Tibial artery (tissue), 4 donors: ENCODE data around the gene CETN1.

Experiments
- DNase-seq, 2 donors: peaks; one replicate each; pipeline ENCODE4 v3.0.0-alpha.2; 2019
- H3K27ac ChIP-seq, 2 donors: fragments of 200-600 bp; sonication (generic) in 1 of 2; 1 replicate in 1 of 2; 2 replicates in 1 of 2; pipeline ENCODE4 v1.5.1; 2018 to 2019; ENCODE audit warnings: mild to moderate bottlenecking in 1 of 2
- H3K27me3 ChIP-seq, 2 donors: fragments of 200-600 bp; sonication (generic) in 1 of 2; one replicate each; pipeline versions ENCODE4 v1.5.1 to v1.6.0; 2016 to 2019
- H3K36me3 ChIP-seq, 3 donors: fragments of 200-600 bp; sonication (generic) in 2 of 3; one replicate each; pipeline ENCODE4 v1.5.1; 2016 to 2019; ENCODE audit warnings: mild to moderate bottlenecking in 2 of 3
- H3K4me1 ChIP-seq, 4 donors: fragments of 200-600 bp; sonication (generic) in 2 of 4; 1 replicate in 3 of 4; 2 replicates in 1 of 4; pipeline ENCODE4 v1.5.1; 2016 to 2019
- H3K4me3 ChIP-seq, 2 donors: fragments of 200-600 bp; sonication (generic) in 1 of 2; 1 replicate in 1 of 2; 2 replicates in 1 of 2; pipeline ENCODE4 v1.5.1; 2018 to 2019; ENCODE audit warnings: mild to moderate bottlenecking in 2 of 2
- H3K9me3 ChIP-seq, 3 donors: fragments of 200-600 bp; sonication (generic) in 1 of 3; one replicate each; pipeline ENCODE4 v1.5.1; 2016 to 2019
- CTCF ChIP-seq, 2 experiments: fragments of 200-600 bp in 1 of 2; fragments of 450-650 bp in 1 of 2; IDR thresholded peaks; one replicate each; pipeline ENCODE4 v1.5.1; 2017 to 2019; ENCODE audit warnings: antibody characterized with exemption in 2 of 2, mild to moderate bottlenecking in 1 of 2, moderate library complexity in 1 of 2
- intact Hi-C: fragments of 100-400 bp; cut with DNase I; formaldehyde crosslinking; loops from one replicate; pipeline ENCODE4 v1.15.0; 2023; ENCODE audit warnings: low total_unique reads

Gene CETN1

GRCh38 chr18:595571-595970 is 15.4 kb downstream of the CETN1 start:
- intact Hi-C loops: no loop called here
- DNase-seq: no peak
- peaks cover 0 to 7% (median 0%) of the 10 kb centered on the region in 4 donors for H3K4me1 ChIP-seq
- TF ChIP-seq CTCF (IDR thresholded peaks at IDR 0.05): no peak
- peaks cover 0 to under 1% (median 0%) of the 10 kb centered on the region in 3 donors for H3K9me3 ChIP-seq
- H3K27ac ChIP-seq: no peak overlapping the region
- H3K36me3 ChIP-seq: no peaks in the 10 kb centered on the region
- peaks cover 0 to 24% of the 10 kb centered on the region in 2 donors for H3K27me3 ChIP-seq
- H3K4me3 ChIP-seq: no peak overlapping the region

- H3K4me3 ChIP-seq: peak overlapping the region in 1 of 2 donors; percentile 28
- no peaks in the 10 kb centered on the region for H3K36me3 ChIP-seq
- peaks cover 0 to 24% of the 10 kb centered on the region in 2 donors for H3K27me3 ChIP-seq
- intact Hi-C loops: no loop called here
- H3K4me1 ChIP-seq: peaks cover 0 to 7% (median 0%) of the 10 kb centered on the region in 4 donors
- no peak for TF ChIP-seq CTCF (IDR thresholded peaks at IDR 0.05)
- no peaks in the 10 kb centered on the region for H3K9me3 ChIP-seq
- no peak overlapping the region for H3K27ac ChIP-seq
- no peak for DNase-seq
Measured at GRCh38 chr18:596288-596881, 16.2 kb downstream of the CETN1 start.

GRCh38 chr18:598124-598589 is 18.0 kb downstream of the CETN1 start:
- intact Hi-C loops: no loop called here
- DNase-seq: no peak

GRCh38 chr18:600107-600506 is 19.9 kb downstream of the CETN1 start:
- intact Hi-C loops: no loop called here
- DNase-seq: no peak
- TF ChIP-seq CTCF (IDR thresholded peaks at IDR 0.05): no peak

More at GRCh38 chr18:598124-598589, 18.0 kb downstream of the CETN1 start:
- no peaks in the 10 kb centered on the region for H3K36me3 ChIP-seq
- H3K9me3 ChIP-seq: no peaks in the 10 kb centered on the region
- TF ChIP-seq CTCF (IDR thresholded peaks at IDR 0.05): no peak
- peaks cover 0 to 21% of the 10 kb centered on the region in 2 donors for H3K27me3 ChIP-seq
- no peak overlapping the region for H3K27ac ChIP-seq
- H3K4me3 ChIP-seq: no peak overlapping the region
- peaks cover 0 to 7% (median 0%) of the 10 kb centered on the region in 4 donors for H3K4me1 ChIP-seq

GRCh38 chr18:604771-605170 is 24.6 kb downstream of the CETN1 start:
- Histone ChIP-seq H3K36me3 (no peaks in the 10 kb centered on the region), H3K9me3 (no peaks in the 10 kb centered on the region), H3K27me3 (no peaks in the 10 kb centered on the region), H3K4me3 (no peak overlapping the region), H3K4me1 (no peaks in the 10 kb centered on the region), H3K27ac (no peak overlapping the region)
- no peak for DNase-seq
- intact Hi-C loops: no loop called here
- no peak for TF ChIP-seq CTCF (IDR thresholded peaks at IDR 0.05)

More at GRCh38 chr18:600107-600506, 19.9 kb downstream of the CETN1 start:
- Histone ChIP-seq H3K36me3 (no peaks in the 10 kb centered on the region), H3K4me3 (no peak overlapping the region), H3K4me1 (peaks cover 0 to 7% (median 0%) of the 10 kb centered on the region in 4 donors), H3K27ac (no peak overlapping the region), H3K27me3 (peaks cover 0 to 21% of the 10 kb centered on the region in 2 donors), H3K9me3 (no peaks in the 10 kb centered on the region)
